GM18517 (cell line): ENCODE data around the gene SYNGAP1.

Experiments
- ATAC-seq: cut with Tn5 transposase; IDR thresholded peaks from one replicate; pipeline ENCODE4 v1.9.1; 2021; ENCODE audit warnings: mild to moderate bottlenecking, moderate library complexity; ENCODE audit not compliant: unreplicated experiment

The SYNGAP1 gene

DNA sequence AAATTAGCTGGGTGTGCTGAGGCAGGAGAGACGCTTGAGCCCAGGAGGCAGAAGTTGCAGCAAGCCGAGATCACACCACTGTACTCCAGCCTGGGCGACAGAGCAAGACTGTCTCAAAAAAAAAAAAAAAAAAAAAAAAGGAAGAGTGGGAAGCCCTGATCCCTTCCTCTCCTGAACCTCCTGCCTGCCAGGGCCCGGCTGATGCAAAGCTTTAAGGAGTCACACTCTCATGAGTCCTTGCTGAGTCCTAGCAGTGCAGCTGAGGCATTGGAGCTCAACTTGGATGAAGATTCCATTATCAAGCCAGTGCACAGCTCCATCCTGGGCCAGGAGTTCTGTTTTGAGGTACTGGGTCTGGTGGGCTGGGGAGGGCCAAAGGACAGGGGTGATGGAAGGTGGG lies 15.1 kb downstream of the SYNGAP1 start:
- ATAC-seq: no peak

DNA sequence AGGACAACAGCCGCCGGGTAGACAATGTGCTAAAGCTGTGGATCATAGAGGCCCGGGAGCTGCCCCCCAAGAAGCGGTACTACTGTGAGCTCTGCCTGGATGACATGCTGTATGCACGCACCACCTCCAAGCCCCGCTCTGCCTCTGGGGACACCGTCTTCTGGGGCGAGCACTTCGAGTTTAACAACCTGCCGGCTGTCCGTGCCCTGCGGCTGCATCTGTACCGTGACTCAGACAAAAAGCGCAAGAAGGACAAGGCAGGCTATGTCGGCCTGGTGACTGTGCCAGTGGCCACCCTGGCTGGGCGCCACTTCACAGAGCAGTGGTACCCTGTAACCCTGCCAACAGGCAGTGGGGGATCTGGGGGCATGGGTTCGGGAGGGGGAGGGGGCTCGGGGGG lies 17.8 kb downstream of the SYNGAP1 start:
- no peak for ATAC-seq

DNA sequence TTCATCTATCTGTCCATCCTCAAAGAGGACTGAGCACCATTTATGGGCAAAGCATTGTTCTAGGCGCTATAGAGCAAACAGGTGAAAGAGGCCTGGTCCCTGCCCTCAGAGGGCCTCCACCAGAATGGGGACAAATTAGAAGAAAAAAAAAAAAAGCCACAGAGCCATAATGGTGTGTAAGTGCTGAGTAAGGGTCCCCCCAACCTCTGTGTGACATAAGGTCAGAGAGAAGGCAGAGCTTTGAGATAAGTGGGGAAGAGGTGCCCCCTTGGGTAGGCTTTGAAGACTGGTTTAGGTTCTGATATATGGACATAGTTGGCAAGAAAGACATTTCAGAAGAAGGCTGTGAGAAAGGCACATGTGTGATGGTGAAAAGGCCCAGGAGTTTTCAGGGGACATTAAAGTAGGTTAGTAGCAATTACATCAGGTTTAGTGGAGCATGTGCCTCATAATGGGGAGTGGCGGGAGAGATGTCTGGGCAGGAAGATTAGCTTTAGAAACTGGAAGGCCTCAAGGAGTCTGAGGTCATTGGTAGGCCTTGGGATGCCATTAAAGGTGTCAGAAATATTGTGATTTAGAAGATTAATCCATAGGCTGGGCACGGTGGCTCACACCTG lies 19.2 kb downstream of the SYNGAP1 start:
- ATAC-seq: no peak

- ATAC-seq: no peak
Observed at GRCh38 chr6:33439956-33440648, 20.2 kb downstream of the SYNGAP1 start.

DNA sequence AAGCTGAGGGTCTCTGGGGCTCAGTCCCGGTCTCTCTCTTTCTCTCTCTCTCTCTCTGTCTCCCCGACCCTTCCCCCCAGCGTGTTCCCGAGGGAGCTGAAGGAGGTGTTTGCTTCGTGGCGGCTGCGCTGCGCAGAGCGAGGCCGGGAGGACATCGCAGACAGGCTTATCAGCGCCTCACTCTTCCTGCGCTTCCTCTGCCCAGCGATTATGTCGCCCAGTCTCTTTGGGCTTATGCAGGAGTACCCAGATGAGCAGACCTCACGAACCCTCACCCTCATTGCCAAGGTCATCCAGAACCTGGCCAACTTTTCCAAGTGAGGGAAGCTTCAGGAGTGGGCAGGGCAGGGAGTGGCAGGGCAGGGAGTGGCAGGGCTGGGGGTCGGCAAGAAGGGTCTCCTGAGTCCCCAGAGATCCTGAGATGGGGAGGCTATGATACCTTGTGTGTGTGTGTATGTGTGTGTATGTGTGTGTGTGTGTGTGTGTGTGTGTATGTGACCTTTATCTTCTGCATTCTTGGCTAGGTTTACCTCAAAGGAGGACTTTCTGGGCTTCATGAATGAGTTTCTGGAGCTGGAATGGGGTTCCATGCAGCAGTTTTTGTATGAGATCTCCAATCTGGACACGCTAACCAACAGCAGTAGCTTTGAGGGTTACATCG lies 20.9 kb downstream of the SYNGAP1 start:
- no peak for ATAC-seq

- ATAC-seq: no peak
Observed at GRCh38 chr6:33441457-33441856, 21.6 kb downstream of the SYNGAP1 start.

DNA sequence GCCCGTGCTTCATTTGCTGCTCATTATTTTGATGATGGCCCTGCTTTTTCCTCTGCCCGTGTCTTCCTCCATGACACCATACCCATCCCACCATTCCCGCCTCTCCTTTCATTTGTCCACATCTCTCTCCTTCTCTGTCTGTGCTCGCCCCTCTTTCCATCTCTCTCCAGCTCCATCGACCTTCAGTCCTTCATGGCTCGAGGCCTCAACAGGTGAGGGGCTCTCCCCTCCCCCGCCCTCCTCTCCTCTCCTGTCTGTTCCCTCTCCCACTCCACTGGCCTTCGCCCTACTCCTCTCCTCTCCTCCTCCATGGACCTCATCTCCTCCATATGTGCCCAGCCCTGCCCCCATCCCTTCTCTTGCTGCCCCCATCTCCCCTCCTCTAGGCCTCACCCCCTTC lies 22.4 kb downstream of the SYNGAP1 start:
- no peak for ATAC-seq

DNA sequence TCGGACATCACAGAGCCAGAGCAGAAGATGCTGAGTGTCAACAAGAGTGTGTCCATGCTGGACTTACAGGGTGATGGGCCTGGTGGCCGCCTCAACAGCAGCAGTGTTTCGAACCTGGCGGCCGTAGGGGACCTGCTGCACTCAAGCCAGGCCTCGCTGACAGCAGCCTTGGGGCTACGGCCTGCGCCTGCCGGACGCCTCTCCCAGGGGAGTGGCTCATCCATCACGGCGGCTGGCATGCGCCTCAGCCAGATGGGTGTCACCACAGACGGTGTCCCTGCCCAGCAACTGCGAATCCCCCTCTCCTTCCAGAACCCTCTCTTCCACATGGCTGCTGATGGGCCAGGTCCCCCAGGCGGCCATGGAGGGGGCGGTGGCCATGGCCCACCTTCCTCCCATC lies 23.2 kb downstream of the SYNGAP1 start:
- ATAC-seq: no peak

GRCh38 chr6:33443619-33444504 lies 24.0 kb downstream of the SYNGAP1 start:
- no peak for ATAC-seq

DNA sequence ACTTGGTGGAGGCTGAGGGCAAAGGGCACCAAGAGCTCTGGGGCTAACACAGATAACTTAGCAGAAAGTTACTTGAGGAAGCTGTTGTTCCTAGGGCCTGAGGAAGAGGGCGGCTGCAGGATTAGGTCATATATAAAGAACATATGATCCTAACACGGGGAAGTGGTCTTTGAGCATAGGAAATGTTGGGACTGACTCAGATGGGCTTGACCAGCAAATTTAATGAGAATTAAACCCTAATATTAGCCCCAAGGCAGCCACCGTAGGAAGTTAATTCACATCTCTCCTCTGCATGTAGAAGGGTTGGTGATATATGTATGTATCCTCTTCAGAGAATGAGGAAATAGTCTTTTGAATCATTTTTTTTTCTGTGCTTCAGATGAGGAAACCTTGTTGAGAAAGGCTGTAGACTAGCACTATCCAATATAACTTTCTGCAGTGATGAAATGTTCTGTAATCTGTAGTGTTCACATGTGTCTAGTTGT lies 25.3 kb downstream of the SYNGAP1 start:
- no peak for ATAC-seq

- no peak for ATAC-seq
Observed at GRCh38 chr6:33446356-33446755, 26.5 kb downstream of the SYNGAP1 start.

DNA sequence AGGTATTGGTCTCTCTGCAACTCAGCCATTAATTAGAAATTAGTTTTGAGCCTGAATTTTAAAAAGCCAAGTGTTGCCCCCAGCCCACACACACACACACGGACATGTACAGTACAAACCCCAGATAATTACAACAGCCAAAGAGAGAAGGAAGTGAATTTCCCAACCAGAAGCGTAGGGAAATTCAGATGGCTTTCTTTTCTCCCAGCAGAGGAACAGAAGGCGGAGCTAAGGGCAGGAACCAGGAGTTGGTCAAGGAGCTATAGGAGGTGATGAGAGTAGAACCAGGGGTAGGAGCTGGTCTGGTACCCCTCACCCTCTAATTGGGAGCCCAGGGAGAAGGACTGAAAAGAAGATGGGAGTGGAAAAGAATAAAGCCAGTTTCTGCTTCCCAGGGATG lies 30.6 kb downstream of the SYNGAP1 start:
- ATAC-seq: no peak

GRCh38 chr6:33451606-33452005 lies 31.7 kb downstream of the SYNGAP1 start:
- ATAC-seq: no peak

GRCh38 chr6:33452496-33452895 lies 32.6 kb downstream of the SYNGAP1 start:
- ATAC-seq: no peak

GRCh38 chr6:33453393-33454008 lies 33.6 kb downstream of the SYNGAP1 start:
- no peak for ATAC-seq

DNA sequence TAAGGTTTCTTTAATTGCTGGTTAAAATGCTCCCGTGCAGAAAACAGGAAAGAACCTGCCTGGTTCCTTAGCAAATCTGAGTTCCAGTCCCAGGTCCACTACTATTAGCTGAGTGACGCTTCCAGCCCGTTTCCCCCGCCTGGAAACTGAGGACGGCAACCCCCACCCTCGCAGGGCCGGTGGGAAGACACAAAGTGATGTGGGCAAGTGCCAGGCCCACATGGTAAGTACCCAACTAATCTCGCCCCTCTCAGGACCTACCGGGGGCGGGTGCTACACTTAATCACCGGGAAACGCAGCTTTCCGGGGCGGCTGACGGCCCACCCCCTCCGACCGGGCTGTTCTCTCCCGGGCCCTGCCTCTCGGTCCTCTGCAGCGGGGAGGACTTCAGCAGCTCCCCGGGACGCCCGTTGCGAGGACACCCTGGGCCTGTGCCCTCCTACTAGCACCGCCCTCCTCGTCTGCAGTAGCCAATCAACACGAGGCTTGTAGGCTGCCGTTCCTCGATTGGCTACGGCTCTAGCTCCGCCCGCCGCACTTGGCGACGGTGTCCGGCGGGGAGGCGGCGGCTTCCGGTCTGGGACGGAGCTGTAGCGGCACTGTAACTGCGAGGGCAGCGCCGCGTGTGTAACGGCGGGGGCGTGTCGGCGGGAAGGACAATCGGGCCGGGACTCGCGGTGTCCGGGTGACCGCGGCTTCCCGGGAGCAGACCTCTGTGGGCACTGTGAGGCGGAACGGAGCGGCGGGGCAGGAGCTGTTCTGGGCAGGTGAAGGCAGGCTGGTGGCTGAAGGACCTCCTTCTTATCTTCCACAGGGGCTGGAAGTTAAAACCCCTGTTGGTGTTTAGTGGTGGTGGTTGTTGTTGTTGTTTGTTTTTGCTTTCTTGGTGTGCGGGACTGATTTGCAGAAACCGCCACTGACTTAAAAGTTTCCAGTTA lies 34.4 kb downstream of the SYNGAP1 start, which contains the start of gene ZBTB9:
TSS of gene ZBTB9 (plus strand) at position 568 of the 938 bp plus-strand sequence. CDS start 525 bp downstream, outside the sequence.
- ATAC-seq: peak; percentile 92

GRCh38 chr6:33455051-33455450 lies 35.2 kb downstream of the SYNGAP1 start:
- ATAC-seq: no peak

- no peak for ATAC-seq
Observed at GRCh38 chr6:33456156-33456555, 36.3 kb downstream of the SYNGAP1 start.

DNA sequence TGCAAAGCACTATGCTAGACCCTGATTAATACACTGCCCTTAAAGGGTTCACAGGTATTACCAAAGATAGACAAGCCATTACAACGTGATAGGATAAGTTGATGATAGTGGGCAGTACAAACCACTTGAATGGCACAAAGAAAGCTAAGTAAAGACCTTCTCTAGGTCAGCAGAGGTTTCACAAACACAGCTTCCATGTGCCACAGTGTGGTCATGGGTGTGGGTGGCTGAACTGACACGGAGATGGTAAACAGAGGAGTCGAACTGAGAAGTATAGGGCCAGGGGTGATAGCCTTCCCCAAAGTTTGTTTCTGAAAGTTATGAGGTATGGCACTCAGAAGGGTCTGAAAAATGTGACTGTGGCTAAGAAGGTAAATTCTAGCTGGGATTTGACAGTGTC lies 38.8 kb downstream of the SYNGAP1 start:
- ATAC-seq: no peak
